VCaP (cell line): ENCODE measurements around the gene RPGR.

Source experiments
- H3K27ac ChIP-seq: fragments of 450-650 bp; 2 replicates; pipeline ENCODE4 v1.5.1; 2017
- TF ChIP-seq, protein P1 (sequence below): fragments of 450-650 bp; conservative IDR thresholded peaks from 2 replicates; pipeline ENCODE4 v1.5.1; 2017; ENCODE audit warnings: mild to moderate bottlenecking, moderate library complexity

Gene RPGR

GRCh38 chrX:38342853-38343778 is 15.8 kb upstream of the RPGR start:
- TF ChIP-seq, protein P1, sequence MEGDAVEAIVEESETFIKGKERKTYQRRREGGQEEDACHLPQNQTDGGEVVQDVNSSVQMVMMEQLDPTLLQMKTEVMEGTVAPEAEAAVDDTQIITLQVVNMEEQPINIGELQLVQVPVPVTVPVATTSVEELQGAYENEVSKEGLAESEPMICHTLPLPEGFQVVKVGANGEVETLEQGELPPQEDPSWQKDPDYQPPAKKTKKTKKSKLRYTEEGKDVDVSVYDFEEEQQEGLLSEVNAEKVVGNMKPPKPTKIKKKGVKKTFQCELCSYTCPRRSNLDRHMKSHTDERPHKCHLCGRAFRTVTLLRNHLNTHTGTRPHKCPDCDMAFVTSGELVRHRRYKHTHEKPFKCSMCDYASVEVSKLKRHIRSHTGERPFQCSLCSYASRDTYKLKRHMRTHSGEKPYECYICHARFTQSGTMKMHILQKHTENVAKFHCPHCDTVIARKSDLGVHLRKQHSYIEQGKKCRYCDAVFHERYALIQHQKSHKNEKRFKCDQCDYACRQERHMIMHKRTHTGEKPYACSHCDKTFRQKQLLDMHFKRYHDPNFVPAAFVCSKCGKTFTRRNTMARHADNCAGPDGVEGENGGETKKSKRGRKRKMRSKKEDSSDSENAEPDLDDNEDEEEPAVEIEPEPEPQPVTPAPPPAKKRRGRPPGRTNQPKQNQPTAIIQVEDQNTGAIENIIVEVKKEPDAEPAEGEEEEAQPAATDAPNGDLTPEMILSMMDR = no peak
- H3K27ac ChIP-seq = no peak overlapping the region

DNA sequence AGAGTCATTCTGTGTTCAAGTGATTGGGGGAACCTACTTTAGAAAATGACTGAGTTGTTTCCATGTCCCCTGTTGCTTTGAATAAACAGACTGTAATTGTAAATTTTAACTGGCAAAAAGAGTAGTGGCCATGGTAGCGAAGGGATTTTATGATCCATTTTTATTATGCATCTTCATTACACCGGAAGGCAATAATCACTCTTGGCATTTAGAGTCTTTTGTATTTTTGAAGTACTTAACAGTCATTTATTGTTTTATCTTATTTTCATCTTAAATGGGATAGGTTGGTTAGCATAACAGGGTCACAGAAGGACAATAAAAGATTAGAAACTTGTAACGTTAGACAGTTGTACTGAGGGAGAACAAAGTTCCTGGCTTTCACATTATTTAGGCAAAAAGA is 14.1 kb upstream of the RPGR start:
- TF ChIP-seq, protein P1 = no peak
- no peak overlapping the region for H3K27ac ChIP-seq

DNA sequence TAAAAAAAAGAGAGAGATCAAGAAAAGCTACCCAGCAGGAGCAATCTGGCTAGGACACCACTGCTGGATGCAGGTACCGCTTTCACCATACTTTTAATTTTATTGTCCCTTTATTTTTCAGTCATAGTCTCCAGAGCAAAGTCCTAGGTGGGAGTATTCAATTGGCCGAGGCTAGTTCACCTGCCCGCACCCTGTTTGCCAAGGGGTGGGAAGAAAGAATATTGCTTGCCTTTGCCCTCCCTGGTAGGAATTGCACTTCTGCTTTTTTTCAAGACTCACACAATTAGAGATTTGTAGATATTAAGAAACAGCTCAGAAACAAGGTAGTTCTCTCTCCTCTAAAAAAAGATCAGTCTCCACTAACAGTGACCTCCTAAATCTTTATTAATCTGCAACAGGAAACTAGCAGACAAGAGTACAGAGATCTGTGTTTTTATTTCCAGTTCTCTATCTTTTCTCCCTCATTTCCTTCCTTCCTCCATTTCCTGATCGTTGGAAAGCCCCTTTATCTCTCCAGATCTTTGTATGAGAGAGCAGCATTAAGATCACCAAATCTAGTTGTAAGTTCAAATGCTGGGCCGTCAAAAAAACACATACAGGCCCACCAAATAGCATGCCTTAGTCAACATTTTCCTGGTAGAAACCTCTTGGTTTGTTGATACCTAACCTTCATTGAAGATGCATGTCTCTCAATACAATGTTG is 9.4 kb upstream of the RPGR start:
- TF ChIP-seq, protein P1 = no peak
- H3K27ac ChIP-seq = no peak overlapping the region

GRCh38 chrX:38335382-38335781 is 8.1 kb upstream of the RPGR start:
- no peak overlapping the region for H3K27ac ChIP-seq
- TF ChIP-seq, protein P1 = peak; percentile 62

- TF ChIP-seq, protein P1 = no peak
- no peak overlapping the region for H3K27ac ChIP-seq
Observed at GRCh38 chrX:38332505-38332904, 5.2 kb upstream of the RPGR start.

- TF ChIP-seq, protein P1 = peak; percentile 50
- H3K27ac ChIP-seq = peak overlapping the region; percentile 71; the same call in 1 of the 2 replicates
Observed at GRCh38 chrX:38327775-38328081, 419 bp upstream of the RPGR start.

DNA sequence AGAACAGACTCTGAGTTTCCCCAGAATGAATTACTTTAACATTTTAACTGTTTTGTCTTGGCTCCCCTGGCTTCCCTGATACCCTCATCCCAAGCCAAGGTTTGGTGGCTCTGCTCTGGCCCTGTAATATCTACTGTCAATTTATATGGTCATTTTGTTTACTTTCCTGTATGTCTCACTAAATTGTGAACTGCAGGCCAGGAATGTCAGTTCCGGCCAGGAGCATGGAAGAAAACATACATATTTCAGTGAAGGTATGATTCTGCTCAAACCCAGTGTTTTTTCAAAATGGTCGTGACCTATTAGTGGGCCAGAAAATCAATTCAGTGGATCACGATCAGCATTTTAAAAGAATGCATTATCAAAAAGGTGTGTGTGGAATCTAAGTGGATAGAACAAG is 1.2 kb downstream of the RPGR start:
- TF ChIP-seq, protein P1 = no peak
- peak overlapping the region; percentile 71 for H3K27ac ChIP-seq
